ENCODE results near the gene LCE3B.
A peak's percentile ranks its signal among the peaks of the same experiment; 100 is the strongest.
"Not testable (repeated sequence)": the region's sequence is repeated elsewhere in the genome, so short reads cannot be mapped to it uniquely, and the experiment has no call there.

LCE3B gene

DNA sequence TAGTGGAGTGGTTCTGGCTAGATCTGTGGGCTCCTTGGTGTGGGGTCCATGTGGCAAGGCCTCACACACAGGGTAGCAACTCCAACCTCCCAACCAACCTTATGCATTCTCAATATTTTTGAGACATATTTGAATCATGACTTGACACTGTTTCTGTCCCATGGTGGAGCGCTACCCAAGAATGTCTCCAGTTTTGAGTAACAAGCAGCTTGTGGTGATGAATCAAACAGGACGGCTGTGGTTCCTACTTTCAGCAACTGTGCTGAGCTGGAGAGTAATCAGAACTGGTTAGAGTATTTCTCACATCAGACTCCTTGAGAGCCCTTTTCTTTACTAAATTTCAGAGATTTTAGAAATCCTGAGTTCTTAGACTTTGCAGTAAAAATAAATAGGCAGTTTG is 36.4 kb upstream of the LCE3B start:
- no peak overlapping the region for H2AK5ac ChIP-seq (ENCODE audit: low read depth, low read length)
- no peak overlapping the region for H2BK120ac ChIP-seq (ENCODE audit: low read depth, low read length)
- no peak overlapping the region for H4K8ac ChIP-seq (ENCODE audit: low read depth, low read length)
- H2BK15ac ChIP-seq (ENCODE audit: low read length), result no peak overlapping the region
- H3K9ac ChIP-seq (ENCODE audit: low read depth, low read length, poor library complexity), result no peak overlapping the region
- no CpG with 5 or more reads among the region's 2 CpGs for WGBS, 2 donors (ENCODE audit: extremely low coverage in 2 of 2, insufficient read length in 2 of 2, insufficient replicate concordance in 1 of 2)
- no peak overlapping the region for H3K23ac ChIP-seq (ENCODE audit: low read depth, low read length, poor library complexity)
- no peak overlapping the region for H4K91ac ChIP-seq (ENCODE audit: low read depth, low read length, poor library complexity)
- H2BK5ac ChIP-seq (ENCODE audit: low read length), result no peak overlapping the region
- no peak overlapping the region for H3K14ac ChIP-seq (ENCODE audit: low read length)
- no peak overlapping the region for H3K27ac ChIP-seq (replicated peaks; ENCODE audit: low read length)
- peaks cover 0 to 28% of the 10 kb centered on the region in 2 donors for H3K9me3 ChIP-seq (replicated peaks in 1 of 2; ENCODE audit: control insufficient read depth in 2 of 2, insufficient read depth in 1 of 2, low read depth in 1 of 2, low read length in 2 of 2)
- H3K27me3 ChIP-seq (ENCODE audit: control insufficient read depth in 3 of 3, insufficient read depth in 3 of 3, low read depth in 1 of 3, low read length in 3 of 3), result no peaks in the 10 kb centered on the region
- H2AFZ ChIP-seq (ENCODE audit: low read length), result no peak overlapping the region
- no peak overlapping the region for H3K4me2 ChIP-seq (ENCODE audit: insufficient read depth, low read length, poor library complexity, severe bottlenecking)
- peaks cover 0 to 3% of the 10 kb centered on the region in 2 donors for H3K36me3 ChIP-seq (replicated peaks in 1 of 2; ENCODE audit: control insufficient read depth in 2 of 2, insufficient read depth in 2 of 2, low read length in 2 of 2)
- no peak overlapping the region for H3K4me3 ChIP-seq (ENCODE audit: low read length in 2 of 2)
- DNase-seq (ENCODE audit: low spot score), result no peak
- H3K4ac ChIP-seq (ENCODE audit: low read length), result no peak overlapping the region
- H3K18ac ChIP-seq (ENCODE audit: low read length), result no peak overlapping the region
- no peak overlapping the region for H2BK12ac ChIP-seq (ENCODE audit: low read length)
- no peaks in the 10 kb centered on the region for H3K4me1 ChIP-seq (ENCODE audit: control insufficient read depth in 2 of 2, insufficient read depth in 1 of 2, low read depth in 1 of 2, low read length in 2 of 2)
- peaks cover 2% of the 10 kb centered on the region for H3K79me1 ChIP-seq (ENCODE audit: low read depth, low read length)

DNA sequence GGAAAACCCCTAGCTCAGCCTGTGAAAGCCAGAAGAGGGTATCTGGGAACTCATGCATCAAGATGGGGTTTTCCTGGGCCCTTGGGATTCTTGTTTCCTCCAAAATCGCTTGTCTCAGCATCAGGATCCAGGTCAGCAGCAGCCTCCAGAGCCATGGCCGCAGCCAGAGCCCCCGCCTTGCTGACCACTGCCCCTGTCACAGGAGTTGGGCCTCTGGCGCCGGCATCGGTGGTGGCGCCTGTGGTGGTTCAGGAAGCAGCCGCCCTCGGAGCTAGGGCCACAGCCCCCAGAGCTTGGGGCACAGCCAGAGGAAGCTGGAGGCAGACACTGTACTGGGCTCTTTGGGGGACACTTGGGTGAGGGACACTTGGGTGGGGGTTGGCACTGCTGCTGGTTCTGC is 34.1 kb upstream of the LCE3B start:
- H4K8ac ChIP-seq (ENCODE audit: low read depth, low read length); H2BK120ac ChIP-seq (ENCODE audit: low read depth, low read length); H2BK5ac ChIP-seq (ENCODE audit: low read length); DNase-seq (ENCODE audit: low spot score); H3K36me3 ChIP-seq (replicated peaks in 1 of 2; ENCODE audit: control insufficient read depth in 2 of 2, insufficient read depth in 2 of 2, low read length in 2 of 2); H3K79me1 ChIP-seq (ENCODE audit: low read depth, low read length); H3K4ac ChIP-seq (ENCODE audit: low read length); H4K91ac ChIP-seq (ENCODE audit: low read depth, low read length, poor library complexity); H2BK15ac ChIP-seq (ENCODE audit: low read length); H3K4me1 ChIP-seq (ENCODE audit: control insufficient read depth in 2 of 2, insufficient read depth in 1 of 2, low read depth in 1 of 2, low read length in 2 of 2); H3K18ac ChIP-seq (ENCODE audit: low read length); H3K27me3 ChIP-seq (ENCODE audit: control insufficient read depth in 3 of 3, insufficient read depth in 3 of 3, low read depth in 1 of 3, low read length in 3 of 3); H3K27ac ChIP-seq (replicated peaks; ENCODE audit: low read length); H3K9ac ChIP-seq (ENCODE audit: low read depth, low read length, poor library complexity); H2BK12ac ChIP-seq (ENCODE audit: low read length); H3K23ac ChIP-seq (ENCODE audit: low read depth, low read length, poor library complexity); H3K4me3 ChIP-seq (ENCODE audit: low read length in 2 of 2); H3K14ac ChIP-seq (ENCODE audit: low read length); H3K4me2 ChIP-seq (ENCODE audit: insufficient read depth, low read length, poor library complexity, severe bottlenecking); H2AFZ ChIP-seq (ENCODE audit: low read length); H2AK5ac ChIP-seq (ENCODE audit: low read depth, low read length): not testable (repeated sequence)
- WGBS, 2 donors (ENCODE audit: extremely low coverage in 2 of 2, insufficient read length in 2 of 2, insufficient replicate concordance in 1 of 2), result no CpG with 5 or more reads among the region's 9 CpGs
- peaks cover 0 to 21% of the 10 kb centered on the region in 2 donors for H3K9me3 ChIP-seq (replicated peaks in 1 of 2; ENCODE audit: control insufficient read depth in 2 of 2, insufficient read depth in 1 of 2, low read depth in 1 of 2, low read length in 2 of 2)

DNA sequence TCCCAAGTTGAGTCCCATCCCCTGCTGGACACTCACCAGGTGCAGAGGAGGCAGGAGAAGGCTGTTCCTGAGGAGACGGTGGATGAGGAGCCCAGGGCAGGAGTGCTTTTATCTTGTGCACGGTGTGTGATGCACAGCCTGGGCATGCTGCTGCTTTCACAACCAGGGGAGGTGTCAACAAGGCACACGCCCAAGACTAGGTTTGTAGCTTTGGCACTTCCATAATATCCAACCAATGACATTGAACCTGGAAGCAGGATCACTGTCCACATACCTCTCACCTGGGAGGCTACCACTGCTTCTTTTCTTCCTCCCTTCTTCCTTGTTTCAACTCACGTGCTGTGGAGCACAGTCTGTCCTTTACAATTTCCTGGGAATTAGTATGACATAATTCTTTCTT is 33.2 kb upstream of the LCE3B start, which contains the start of gene LCE3D:
TSS of gene LCE3D (minus strand) at position 84 of the 400 bp plus-strand sequence. CDS start 580 bp downstream, outside the sequence.
- Histone ChIP-seq H3K4me3 (ENCODE audit: low read length in 2 of 2) (peak within 1 kb of the TSS in 1 of 2 donors; percentile 50), H3K36me3 (replicated peaks in 1 of 2; ENCODE audit: control insufficient read depth in 2 of 2, insufficient read depth in 2 of 2, low read length in 2 of 2) (peaks cover 0 to 3% of the 10 kb centered on the region in 2 donors), H3K14ac (ENCODE audit: low read length) (no peak within 1 kb of the TSS)

DNA sequence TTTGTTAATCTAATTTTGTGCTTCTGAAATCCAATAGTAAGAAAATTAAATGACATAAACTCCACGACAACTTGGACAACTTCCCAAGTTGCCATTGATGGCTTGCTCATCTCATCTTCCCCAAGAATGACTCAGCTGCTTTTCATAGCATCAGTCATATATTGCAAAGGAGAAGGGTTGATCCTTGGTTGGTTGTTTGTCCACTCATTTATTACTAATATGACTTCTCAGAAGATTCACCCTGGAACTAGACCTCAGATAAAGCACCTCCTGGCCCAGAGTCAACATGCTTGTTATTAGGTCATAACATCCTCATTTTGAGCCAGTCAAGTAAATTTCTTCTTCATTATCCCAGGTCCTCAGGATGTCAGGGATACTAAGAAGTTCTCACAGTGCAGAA is 31.0 kb upstream of the LCE3B start:
- Histone ChIP-seq H3K27ac (replicated peaks; ENCODE audit: low read length) (no peak overlapping the region), H3K27me3 (ENCODE audit: control insufficient read depth in 3 of 3, insufficient read depth in 3 of 3, low read depth in 1 of 3, low read length in 3 of 3) (no peaks in the 10 kb centered on the region), H3K4me1 (ENCODE audit: control insufficient read depth in 2 of 2, insufficient read depth in 1 of 2, low read depth in 1 of 2, low read length in 2 of 2) (no peaks in the 10 kb centered on the region), H3K79me1 (ENCODE audit: low read depth, low read length) (peaks cover 2% of the 10 kb centered on the region), H4K91ac (ENCODE audit: low read depth, low read length, poor library complexity) (no peak overlapping the region), H3K4ac (ENCODE audit: low read length) (no peak overlapping the region), H3K14ac (ENCODE audit: low read length) (no peak overlapping the region), H3K4me3 (ENCODE audit: low read length in 2 of 2) (no peak overlapping the region), H2BK12ac (ENCODE audit: low read length) (no peak overlapping the region), H2AFZ (ENCODE audit: low read length) (no peak overlapping the region), H3K36me3 (replicated peaks in 1 of 2; ENCODE audit: control insufficient read depth in 2 of 2, insufficient read depth in 2 of 2, low read length in 2 of 2) (peaks cover 0 to 3% of the 10 kb centered on the region in 2 donors), H3K23ac (ENCODE audit: low read depth, low read length, poor library complexity) (no peak overlapping the region), H4K8ac (ENCODE audit: low read depth, low read length) (no peak overlapping the region), H2BK5ac (ENCODE audit: low read length) (no peak overlapping the region), H3K9ac (ENCODE audit: low read depth, low read length, poor library complexity) (no peak overlapping the region), H2BK120ac (ENCODE audit: low read depth, low read length) (no peak overlapping the region), H2BK15ac (ENCODE audit: low read length) (no peak overlapping the region), H3K9me3 (replicated peaks in 1 of 2; ENCODE audit: control insufficient read depth in 2 of 2, insufficient read depth in 1 of 2, low read depth in 1 of 2, low read length in 2 of 2) (peaks cover 0 to 12% of the 10 kb centered on the region in 2 donors), H3K4me2 (ENCODE audit: insufficient read depth, low read length, poor library complexity, severe bottlenecking) (no peak overlapping the region), H3K18ac (ENCODE audit: low read length) (no peak overlapping the region), H2AK5ac (ENCODE audit: low read depth, low read length) (no peak overlapping the region)
- no peak for DNase-seq (ENCODE audit: low spot score)
- WGBS, 2 donors (ENCODE audit: extremely low coverage in 2 of 2, insufficient read length in 2 of 2, insufficient replicate concordance in 1 of 2), result no CpG with 5 or more reads among the region's 1 CpG

More for the DNA sequence above, 33.2 kb upstream of the LCE3B start, which contains the start of gene LCE3D:
- Histone ChIP-seq H3K4me1 (ENCODE audit: control insufficient read depth in 2 of 2, insufficient read depth in 1 of 2, low read depth in 1 of 2, low read length in 2 of 2) (no peaks in the 10 kb centered on the region), H3K23ac (ENCODE audit: low read depth, low read length, poor library complexity) (no peak within 1 kb of the TSS), H2BK15ac (ENCODE audit: low read length) (no peak within 1 kb of the TSS), H2AFZ (ENCODE audit: low read length) (no peak within 1 kb of the TSS), H4K91ac (ENCODE audit: low read depth, low read length, poor library complexity) (no peak within 1 kb of the TSS), H3K27ac (replicated peaks; ENCODE audit: low read length) (no peak within 1 kb of the TSS), H2BK5ac (ENCODE audit: low read length) (no peak within 1 kb of the TSS), H3K18ac (ENCODE audit: low read length) (no peak within 1 kb of the TSS), H3K9ac (ENCODE audit: low read depth, low read length, poor library complexity) (no peak within 1 kb of the TSS), H2AK5ac (ENCODE audit: low read depth, low read length) (no peak within 1 kb of the TSS), H2BK12ac (ENCODE audit: low read length) (no peak within 1 kb of the TSS), H3K9me3 (replicated peaks in 1 of 2; ENCODE audit: control insufficient read depth in 2 of 2, insufficient read depth in 1 of 2, low read depth in 1 of 2, low read length in 2 of 2) (peaks cover 0 to 19% of the 10 kb centered on the region in 2 donors), H3K4me2 (ENCODE audit: insufficient read depth, low read length, poor library complexity, severe bottlenecking) (no peak within 1 kb of the TSS), H3K4ac (ENCODE audit: low read length) (no peak within 1 kb of the TSS), H3K79me1 (ENCODE audit: low read depth, low read length) (peaks cover 2% of the 10 kb centered on the region), H2BK120ac (ENCODE audit: low read depth, low read length) (no peak within 1 kb of the TSS), H3K27me3 (ENCODE audit: control insufficient read depth in 3 of 3, insufficient read depth in 3 of 3, low read depth in 1 of 3, low read length in 3 of 3) (no peaks in the 10 kb centered on the region), H4K8ac (ENCODE audit: low read depth, low read length) (no peak within 1 kb of the TSS)
- DNase-seq (ENCODE audit: low spot score), result no peak
- no CpG with 5 or more reads among the region's 4 CpGs for WGBS, 2 donors (ENCODE audit: extremely low coverage in 2 of 2, insufficient read length in 2 of 2, insufficient replicate concordance in 1 of 2)

Data from neuronal stem cell (in vitro differentiated cells).